H9 (cell line): Measurements from ENCODE around the gene ELOVL2. TPM values are rescaled to one million over a fixed set of nuclear protein-coding genes. Genes with fewer than 3 reads are reported as not detected.

Experiments
- DNase-seq: peaks from one replicate; pipeline ENCODE4 v3.0.0-alpha.2; 2017
- H2AFZ ChIP-seq: one replicate; pipeline ENCODE4 v1.6.1; 2013; ENCODE audit warnings: mild to moderate bottlenecking, low read length, control low read depth, moderate library complexity
- H2AK5ac ChIP-seq: 2 replicates; pipeline ENCODE4 v1.6.1; 2013; ENCODE audit warnings: low read length, control low read depth, mixed read lengths; ENCODE audit not compliant: insufficient read length
- H2BK120ac ChIP-seq: one replicate; pipeline ENCODE4 v1.6.1; 2013; ENCODE audit warnings: low read depth, mild to moderate bottlenecking, low read length, control low read depth, inconsistent platforms; ENCODE audit not compliant: poor library complexity, severe bottlenecking
- H2BK12ac ChIP-seq: 2 replicates; pipeline ENCODE4 v1.6.1; 2013; ENCODE audit warnings: low read length, control low read depth, mixed read lengths, low read depth; ENCODE audit not compliant: insufficient read length
- H2BK15ac ChIP-seq: 2 replicates; pipeline ENCODE4 v1.6.1; 2013; ENCODE audit warnings: low read depth, low read length, control low read depth
- H2BK20ac ChIP-seq: one replicate; pipeline ENCODE4 v1.6.1; 2013; ENCODE audit warnings: low read depth, mild to moderate bottlenecking, low read length, control low read depth, inconsistent platforms; ENCODE audit not compliant: poor library complexity, severe bottlenecking
- H2BK5ac ChIP-seq: 2 replicates; pipeline ENCODE4 v1.6.1; 2013; ENCODE audit warnings: low read length, control low read depth, mixed read lengths; ENCODE audit not compliant: insufficient read length
- H3K14ac ChIP-seq: 2 replicates; pipeline ENCODE4 v1.6.1; 2013; ENCODE audit warnings: low read length, control low read depth; ENCODE audit not compliant: insufficient read depth
- H3K18ac ChIP-seq: 2 replicates; pipeline ENCODE4 v1.6.1; 2013; ENCODE audit warnings: low read depth, mild to moderate bottlenecking, mixed read lengths, low read length, control low read depth; ENCODE audit not compliant: insufficient read length
- H3K23ac ChIP-seq: 2 replicates; pipeline ENCODE4 v1.6.1; 2013; ENCODE audit warnings: low read length, control low read depth, mixed read lengths, low read depth; ENCODE audit not compliant: insufficient read length
- H3K23me2 ChIP-seq: 2 replicates; pipeline ENCODE4 v1.6.1; 2013; ENCODE audit warnings: low read depth, mild to moderate bottlenecking, mixed read lengths, low read length, control low read depth; ENCODE audit not compliant: insufficient read length, poor library complexity, severe bottlenecking
- H3K27ac ChIP-seq: 2 replicates; pipeline ENCODE4 v1.5.1; 2013; ENCODE audit warnings: low read length, control low read depth, mixed read lengths, low read depth; ENCODE audit not compliant: insufficient read length
- H3K27me3 ChIP-seq: 2 replicates; pipeline ENCODE4 v1.6.1; 2013; ENCODE audit warnings: low read length, control low read depth, inconsistent platforms; ENCODE audit not compliant: insufficient read depth
- H3K4ac ChIP-seq: 2 replicates; pipeline ENCODE4 v1.6.1; 2013; ENCODE audit warnings: low read depth, mild to moderate bottlenecking, control low read depth, inconsistent platforms, low read length, moderate library complexity
- H3K4me1 ChIP-seq: 2 replicates; pipeline ENCODE4 v1.6.1; 2013; ENCODE audit warnings: low read length, control low read depth, inconsistent platforms; ENCODE audit not compliant: insufficient read depth
- H3K4me2 ChIP-seq: 2 replicates; pipeline ENCODE4 v1.6.1; 2013; ENCODE audit warnings: low read length, control low read depth, mixed read lengths; ENCODE audit not compliant: insufficient read length, insufficient read depth
- H3K56ac ChIP-seq: 2 replicates; pipeline ENCODE4 v1.6.1; 2013; ENCODE audit warnings: low read depth, mild to moderate bottlenecking, mixed read lengths, low read length, control low read depth; ENCODE audit not compliant: insufficient read length
- H3K79me1 ChIP-seq: 2 replicates; pipeline ENCODE4 v1.6.1; 2013; ENCODE audit warnings: low read depth, mild to moderate bottlenecking, moderate library complexity, low read length, control low read depth, inconsistent platforms; ENCODE audit not compliant: insufficient read depth, poor library complexity, severe bottlenecking
- H3K79me2 ChIP-seq: 2 replicates; pipeline ENCODE4 v1.6.1; 2013; ENCODE audit warnings: low read length, control low read depth, inconsistent platforms; ENCODE audit not compliant: insufficient read depth
- H3K9ac ChIP-seq: 2 replicates; pipeline ENCODE4 v1.6.1; 2013; ENCODE audit warnings: low read length, control low read depth, mixed read lengths; ENCODE audit not compliant: insufficient read length; ENCODE audit errors: extremely low read depth
- H3K9me3 ChIP-seq: one replicate; pipeline ENCODE4 v1.6.1; 2013; ENCODE audit warnings: low read depth, low read length, inconsistent platforms; ENCODE audit not compliant: control insufficient read depth
- H3T11ph ChIP-seq: one replicate; pipeline ENCODE4 v1.6.1; 2013; ENCODE audit warnings: mild to moderate bottlenecking, low read length, control low read depth, inconsistent platforms
- H4K20me1 ChIP-seq: one replicate; pipeline ENCODE4 v1.6.1; 2013; ENCODE audit not compliant: control insufficient read depth, insufficient read length, insufficient read depth
- H4K5ac ChIP-seq: 2 replicates; pipeline ENCODE4 v1.6.1; 2013; ENCODE audit warnings: low read depth, mild to moderate bottlenecking, mixed read lengths, low read length, control low read depth; ENCODE audit not compliant: insufficient read length
- H4K8ac ChIP-seq: replicated peaks from 2 replicates; pipeline ENCODE4 v1.6.1; 2013; ENCODE audit warnings: low read length, control low read depth, mixed read lengths, low read depth; ENCODE audit not compliant: insufficient read length
- H4K91ac ChIP-seq: 2 replicates; pipeline ENCODE4 v1.6.1; 2013; ENCODE audit warnings: low read depth, mild to moderate bottlenecking, moderate library complexity, mixed read lengths, low read length, control low read depth; ENCODE audit not compliant: insufficient read length
- H3K27ac Mint-ChIP-seq, 3 experiments: 2 replicates in 2 of 3; 3 replicates in 1 of 3; pipeline ENCODE4 v1.8.0; 2020 to 2021; ENCODE audit warnings: mixed read lengths in 3 of 3, mild to moderate bottlenecking in 1 of 3, moderate library complexity in 1 of 3
- H3K27me3 Mint-ChIP-seq: 2 replicates; pipeline ENCODE4 v1.8.0; 2021; ENCODE audit warnings: low read depth, mild to moderate bottlenecking, moderate library complexity, mixed read lengths
- H3K36me3 Mint-ChIP-seq, 3 experiments: 2 replicates in 2 of 3; 3 replicates in 1 of 3; pipeline ENCODE4 v1.8.0; 2020 to 2021; ENCODE audit warnings: low read depth in 3 of 3, mixed read lengths in 3 of 3; ENCODE audit not compliant: insufficient read depth in 1 of 3
- H3K4me1 Mint-ChIP-seq, 2 experiments: 2 replicates each; pipeline ENCODE4 v1.8.0; 2020; ENCODE audit warnings: mixed read lengths in 2 of 2
- H3K4me3 Mint-ChIP-seq, 2 experiments: 2 replicates in 1 of 2; 3 replicates in 1 of 2; pipeline ENCODE4 v1.8.0; 2020 to 2021; ENCODE audit warnings: mild to moderate bottlenecking in 2 of 2, mixed read lengths in 2 of 2, moderate library complexity in 1 of 2
- H3K9me3 Mint-ChIP-seq, 2 experiments: 2 replicates in 1 of 2; 3 replicates in 1 of 2; pipeline ENCODE4 v1.8.0; 2020; ENCODE audit warnings: mild to moderate bottlenecking in 2 of 2, mixed read lengths in 2 of 2, moderate library complexity in 1 of 2
- CTCF ChIP-seq: fragments of 200-600 bp; sonication (generic); conservative IDR thresholded peaks from 3 replicates; pipeline ENCODE4 v1.8.0; 2021; ENCODE audit warnings: antibody characterized with exemption, mild to moderate bottlenecking
- WGBS: extraction: QIAGEN DNeasy Blood & Tissue Kit; methylation state at CpG from one replicate; pipeline ENCODE4 v1.1.7; 2013; ENCODE audit warnings: missing lambda C conversion rate, low lambda C conversion rate, mixed read lengths; ENCODE audit not compliant: insufficient read length; ENCODE audit errors: extremely low coverage; 5-methylcytosine and 5-hydroxymethylcytosine counted together
- total RNA-seq: library from RNA; stranded (reverse); gene quantifications from 2 replicates; pipeline ENCODE4 v1.2.1, GENCODE V29; 2021

ELOVL2 gene
- total RNA-seq, 1 experiment from 2014 or later = 0.57 TPM

DNA sequence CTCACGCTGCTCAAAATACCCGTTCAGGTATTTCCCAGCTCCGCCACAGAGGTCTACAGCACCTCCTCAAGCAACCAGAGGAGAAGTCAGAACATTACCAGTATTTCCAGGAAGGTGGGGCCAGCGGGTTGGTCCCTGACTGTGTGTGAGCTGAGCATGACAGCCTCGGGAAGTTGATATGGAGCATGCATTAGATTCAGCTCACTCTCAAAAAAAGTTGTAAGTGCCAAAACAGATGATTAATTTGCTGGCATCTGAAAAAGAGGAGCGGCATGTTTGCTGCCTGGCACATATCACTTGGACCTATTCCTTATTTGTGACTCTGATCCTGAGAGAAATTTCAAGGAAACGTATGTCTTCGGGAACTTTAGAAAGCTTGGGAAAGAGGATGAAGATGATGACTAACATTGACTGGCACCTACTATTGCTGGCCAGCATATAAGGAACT, 32.3 kb downstream of the ELOVL2 start:
- DNase-seq = peak; percentile 67
- H3K9me3 ChIP-seq = no peaks in the 10 kb centered on the region
- H3K23ac ChIP-seq = no peak overlapping the region
- Mint-ChIP-seq H3K27ac (no peak overlapping the region), H3K36me3 (no peaks in the 10 kb centered on the region), H3K4me1 (peaks cover 15 to 18% of the 10 kb centered on the region in 2 experiments), H3K9me3 (no peaks in the 10 kb centered on the region), H3K4me3 (no peak overlapping the region), H3K27me3 (peaks cover 4% of the 10 kb centered on the region)
- no peak overlapping the region for H3K9ac ChIP-seq
- no peak overlapping the region for H2BK5ac ChIP-seq
- H3K14ac ChIP-seq = no peak overlapping the region
- H3K27me3 ChIP-seq = no peaks in the 10 kb centered on the region
- no peak overlapping the region for H3K4me2 ChIP-seq
- no peak overlapping the region for H4K5ac ChIP-seq
- no peak overlapping the region for H2AK5ac ChIP-seq
- H3K18ac ChIP-seq = no peak overlapping the region
- no peaks in the 10 kb centered on the region for H3K79me2 ChIP-seq
- no peaks in the 10 kb centered on the region for H4K20me1 ChIP-seq
- H3K4me1 ChIP-seq = no peaks in the 10 kb centered on the region; the same call in 1 of the 2 replicates
- H2BK120ac ChIP-seq = no peak overlapping the region
- no peak overlapping the region for H3K27ac ChIP-seq
- WGBS = no CpG with 5 or more reads among the region's 8 CpGs
- no peak overlapping the region for H4K91ac ChIP-seq
- no peak overlapping the region for H3T11ph ChIP-seq
- no peaks in the 10 kb centered on the region for H3K23me2 ChIP-seq
- H2BK15ac ChIP-seq = no peak overlapping the region
- no peak overlapping the region for H3K56ac ChIP-seq
- no peak overlapping the region for H2BK20ac ChIP-seq
- no peak overlapping the region for H2AFZ ChIP-seq
- no peak overlapping the region for H2BK12ac ChIP-seq
- peak; percentile 29; the same call in 2 of the 3 replicates for TF ChIP-seq CTCF
- no peaks in the 10 kb centered on the region for H3K79me1 ChIP-seq
- no peak overlapping the region for H3K4ac ChIP-seq
- no peak overlapping the region for H4K8ac ChIP-seq
